CD1c-positive myeloid dendritic cell (primary cell): Measurements from ENCODE around the gene ENGASE.

Experiments
- DNase-seq: peaks from one replicate; pipeline ENCODE4 v3.0.0-alpha.2; 2016; ENCODE audit errors: extremely low spot score

Gene ENGASE

DNA sequence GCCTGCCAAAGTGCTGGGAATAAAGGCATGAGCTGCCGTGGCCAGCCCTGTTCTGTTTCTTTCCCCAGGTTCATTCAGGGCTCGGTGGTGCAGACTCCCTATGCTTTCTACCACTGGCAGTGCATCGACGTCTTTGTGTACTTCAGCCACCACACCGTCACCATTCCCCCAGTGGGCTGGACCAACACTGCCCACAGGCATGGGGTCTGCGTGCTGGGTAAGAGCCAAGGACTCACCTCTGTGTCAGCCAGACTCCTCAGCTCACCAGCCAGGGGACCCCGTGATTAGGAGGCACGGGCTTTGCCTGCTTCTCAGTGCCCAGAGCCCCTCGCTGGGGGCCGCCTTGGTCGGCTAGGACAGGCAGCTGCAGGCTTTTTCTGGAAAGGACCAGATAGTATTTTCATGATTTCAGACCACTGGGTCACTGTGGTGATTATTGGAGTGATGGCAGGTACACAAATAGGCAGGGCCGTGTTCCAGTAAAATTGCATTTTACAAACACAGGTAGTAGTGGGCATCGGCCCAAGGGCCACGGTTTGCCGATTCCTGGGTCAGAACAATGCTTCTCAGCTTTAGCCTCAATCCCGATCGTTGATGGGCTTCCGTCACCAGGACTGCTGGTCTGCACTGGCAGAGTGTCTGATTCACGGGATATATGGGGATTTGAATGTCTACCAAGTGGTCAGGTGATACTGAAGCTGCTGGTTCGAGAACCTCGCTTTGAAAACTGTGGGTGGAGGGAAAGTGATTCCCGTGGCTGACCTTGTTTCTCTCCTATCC lies 5.0 kb downstream of the ENGASE start:
- DNase-seq, result no peak

DNA sequence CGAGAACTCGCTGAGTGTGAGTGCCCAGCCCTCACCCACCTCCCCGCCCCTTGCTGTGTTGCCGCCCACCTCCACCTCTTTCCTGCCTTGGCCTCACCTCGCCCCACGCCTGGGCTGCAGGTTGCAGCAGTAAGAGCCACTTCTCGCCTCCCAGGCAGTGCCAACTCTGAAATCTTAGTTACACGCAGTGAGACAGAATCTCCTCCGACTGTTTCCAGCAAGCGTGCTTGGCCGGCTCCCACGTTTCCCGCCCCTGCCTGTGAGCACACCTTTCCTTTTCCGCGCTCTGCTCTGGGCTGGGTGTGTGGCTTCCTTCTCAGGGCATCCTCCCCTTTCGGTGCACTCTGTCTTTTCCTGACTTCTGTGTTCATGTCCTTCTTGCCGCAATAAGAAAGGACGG lies 5.7 kb downstream of the ENGASE start:
- DNase-seq, result no peak

DNA sequence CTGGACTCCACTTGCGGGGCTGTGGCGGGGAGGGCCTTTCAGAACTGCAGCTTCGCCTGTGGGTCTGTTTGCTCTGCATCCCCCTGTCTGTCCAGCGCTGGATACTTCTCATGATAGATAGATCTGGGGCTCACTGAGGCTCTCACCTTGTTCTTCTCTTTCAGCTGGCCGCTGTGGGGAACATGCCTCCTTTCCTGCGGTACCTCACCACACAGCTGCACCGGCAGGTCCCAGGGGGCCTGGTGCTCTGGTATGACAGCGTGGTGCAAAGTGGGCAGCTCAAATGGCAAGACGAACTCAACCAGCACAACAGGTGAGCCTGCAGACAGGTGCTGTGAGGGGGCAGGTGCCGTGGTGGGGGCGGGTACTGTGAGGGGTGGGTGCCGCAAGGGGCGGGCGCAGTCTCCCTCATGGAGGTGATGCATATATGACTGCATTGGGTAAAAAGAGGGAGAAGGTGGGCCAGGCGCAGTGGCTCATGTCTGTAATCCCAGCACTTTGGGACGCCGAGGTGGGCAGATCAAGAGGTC lies 6.2 kb downstream of the ENGASE start:
- no peak for DNase-seq

DNA sequence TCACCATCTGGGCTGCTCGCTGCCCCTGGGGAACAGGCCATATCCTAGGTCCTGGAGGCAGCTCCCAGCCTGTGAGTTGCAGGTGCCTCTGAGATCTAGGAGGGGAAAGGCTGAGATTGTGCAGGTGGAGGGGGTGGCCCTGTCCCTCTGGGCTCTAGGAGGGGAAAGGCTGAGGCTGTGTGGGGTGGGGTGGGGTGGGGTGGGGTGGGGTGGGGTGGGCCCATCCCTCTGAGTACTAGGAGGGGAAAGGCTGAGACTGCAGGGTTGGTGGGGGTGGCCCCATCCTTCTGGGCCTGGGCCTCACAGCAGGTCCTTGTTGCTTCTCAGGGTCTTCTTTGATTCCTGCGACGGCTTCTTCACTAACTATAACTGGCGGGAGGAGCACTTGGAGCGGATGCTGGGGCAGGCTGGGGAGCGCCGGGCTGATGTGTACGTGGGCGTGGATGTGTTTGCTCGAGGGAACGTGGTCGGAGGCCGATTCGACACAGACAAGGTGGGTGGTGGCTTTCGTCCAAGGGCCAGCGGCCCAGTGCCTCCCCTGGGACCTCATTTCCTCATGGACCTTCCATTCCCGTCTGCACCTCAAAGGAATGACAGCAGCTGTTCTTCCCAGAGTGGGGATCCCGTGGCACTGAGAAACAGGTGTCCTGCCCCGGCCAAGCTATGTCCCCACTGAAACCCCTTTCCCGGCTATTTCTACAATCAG lies 7.1 kb downstream of the ENGASE start:
- no peak for DNase-seq

DNA sequence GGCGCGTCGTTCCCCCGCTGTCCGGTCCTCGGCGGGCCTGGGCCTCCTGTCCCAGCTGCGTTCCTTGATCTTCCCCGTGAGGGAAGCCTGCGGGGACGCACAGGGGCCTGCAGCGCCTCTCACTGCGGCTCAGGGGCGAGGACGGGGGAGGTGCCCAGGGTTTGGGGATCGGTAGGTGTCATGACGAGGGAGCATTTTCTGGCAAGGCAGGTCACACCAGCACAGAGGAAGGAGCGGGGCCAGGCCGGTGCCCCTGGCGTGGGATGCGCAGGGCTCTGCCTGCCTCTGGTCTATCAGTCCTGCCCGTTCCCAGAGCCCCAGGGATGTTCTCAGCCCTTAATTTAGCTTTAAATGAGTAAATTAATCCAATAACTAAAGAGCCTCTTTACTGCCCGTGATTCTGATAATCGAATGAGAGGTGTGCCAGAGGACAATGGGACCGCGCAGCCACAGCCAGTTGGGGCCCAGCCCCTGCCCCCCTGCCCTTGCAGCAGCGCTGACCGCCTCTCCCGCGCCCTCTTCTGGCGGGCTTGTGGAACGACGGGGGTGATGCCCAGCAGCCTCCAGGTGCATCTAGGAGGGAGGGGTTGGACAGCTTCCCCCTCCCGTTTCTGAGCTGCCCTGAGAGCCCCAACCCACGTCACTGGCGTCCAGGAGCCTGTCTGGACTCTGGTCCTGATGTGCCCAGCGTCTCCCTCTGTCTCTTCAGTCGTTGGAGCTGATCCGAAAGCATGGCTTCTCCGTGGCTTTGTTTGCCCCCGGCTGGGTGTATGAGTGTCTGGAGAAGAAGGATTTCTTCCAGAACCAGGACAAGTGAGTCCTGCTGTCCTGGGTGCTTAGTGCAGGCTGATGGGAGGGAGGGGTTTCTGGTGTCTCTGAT lies 7.9 kb downstream of the ENGASE start:
- DNase-seq, result peak; percentile 58

DNA sequence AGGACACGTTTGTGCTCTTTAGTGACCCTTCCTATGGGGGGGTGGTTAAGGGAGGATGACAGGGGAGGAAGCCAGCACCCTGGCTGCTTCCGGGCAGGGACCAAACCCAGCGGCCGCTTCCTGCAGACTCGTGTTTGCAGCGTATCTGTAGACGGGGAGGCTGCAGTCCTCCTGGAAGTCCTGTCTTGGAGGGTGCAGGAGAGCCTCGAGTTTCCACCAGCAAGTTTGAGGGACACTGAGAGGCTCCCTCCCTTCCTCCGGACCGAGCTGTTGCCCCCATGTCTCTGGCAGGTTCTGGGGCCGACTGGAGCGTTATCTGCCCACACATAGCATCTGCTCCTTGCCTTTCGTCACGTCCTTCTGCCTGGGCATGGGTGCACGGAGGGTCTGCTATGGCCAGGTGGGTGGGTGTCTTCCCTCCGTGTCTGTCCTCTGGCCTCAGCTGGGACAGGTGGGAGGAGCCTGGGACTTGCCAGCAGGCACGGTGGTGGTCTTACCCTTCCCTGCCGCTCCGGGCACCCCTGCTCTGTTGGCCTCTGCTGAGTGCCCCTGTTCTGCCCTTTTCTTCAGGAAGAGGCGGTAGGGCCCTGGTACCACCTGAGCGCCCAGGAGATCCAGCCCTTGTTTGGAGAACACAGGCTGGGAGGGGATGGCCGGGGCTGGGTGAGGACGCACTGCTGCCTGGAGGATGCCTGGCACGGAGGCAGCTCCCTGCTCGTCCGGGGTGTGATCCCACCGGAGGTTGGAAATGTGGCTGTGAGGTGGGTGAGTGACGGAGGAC lies 8.8 kb downstream of the ENGASE start:
- no peak for DNase-seq

DNA sequence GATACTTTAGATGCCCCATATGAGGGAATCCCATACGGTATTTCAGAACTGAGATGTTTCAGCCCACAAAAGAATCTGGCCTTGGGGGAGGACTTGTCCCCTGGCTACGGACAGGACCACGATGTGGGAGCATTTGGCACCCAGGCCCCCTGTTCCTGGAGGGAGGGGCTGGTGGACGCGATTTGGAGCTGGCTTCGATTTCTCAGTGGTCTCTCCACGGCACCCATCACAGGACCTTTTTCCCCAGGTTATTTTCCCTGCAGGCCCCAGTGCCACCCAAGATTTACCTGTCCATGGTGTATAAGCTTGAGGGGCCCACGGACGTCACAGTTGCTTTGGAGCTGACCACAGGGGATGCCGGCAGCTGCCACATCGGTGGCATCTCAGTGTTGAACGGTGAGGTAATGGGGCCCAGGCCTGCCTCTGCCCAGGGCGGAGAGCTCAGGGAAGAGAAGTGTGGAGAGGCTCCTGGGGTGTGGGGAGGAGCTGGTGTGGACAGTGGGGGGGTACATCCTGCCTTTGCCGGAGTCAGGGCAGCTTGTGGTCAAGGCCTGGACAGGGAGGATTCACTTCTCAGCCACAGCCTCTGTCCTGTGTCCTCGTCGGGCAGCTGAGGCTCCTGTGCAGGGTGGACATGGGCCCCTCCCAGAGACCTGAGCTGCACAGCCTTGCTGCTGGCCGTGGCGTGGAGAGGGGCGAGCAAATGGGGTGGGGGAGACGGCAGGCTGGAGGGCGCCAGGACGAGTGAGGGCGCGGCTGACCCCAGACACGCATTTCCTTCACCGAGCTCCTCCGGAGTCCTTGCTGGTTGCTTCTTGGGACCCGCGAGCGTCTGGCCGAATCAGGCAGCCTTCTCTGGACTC lies 9.9 kb downstream of the ENGASE start:
- no peak for DNase-seq

DNA sequence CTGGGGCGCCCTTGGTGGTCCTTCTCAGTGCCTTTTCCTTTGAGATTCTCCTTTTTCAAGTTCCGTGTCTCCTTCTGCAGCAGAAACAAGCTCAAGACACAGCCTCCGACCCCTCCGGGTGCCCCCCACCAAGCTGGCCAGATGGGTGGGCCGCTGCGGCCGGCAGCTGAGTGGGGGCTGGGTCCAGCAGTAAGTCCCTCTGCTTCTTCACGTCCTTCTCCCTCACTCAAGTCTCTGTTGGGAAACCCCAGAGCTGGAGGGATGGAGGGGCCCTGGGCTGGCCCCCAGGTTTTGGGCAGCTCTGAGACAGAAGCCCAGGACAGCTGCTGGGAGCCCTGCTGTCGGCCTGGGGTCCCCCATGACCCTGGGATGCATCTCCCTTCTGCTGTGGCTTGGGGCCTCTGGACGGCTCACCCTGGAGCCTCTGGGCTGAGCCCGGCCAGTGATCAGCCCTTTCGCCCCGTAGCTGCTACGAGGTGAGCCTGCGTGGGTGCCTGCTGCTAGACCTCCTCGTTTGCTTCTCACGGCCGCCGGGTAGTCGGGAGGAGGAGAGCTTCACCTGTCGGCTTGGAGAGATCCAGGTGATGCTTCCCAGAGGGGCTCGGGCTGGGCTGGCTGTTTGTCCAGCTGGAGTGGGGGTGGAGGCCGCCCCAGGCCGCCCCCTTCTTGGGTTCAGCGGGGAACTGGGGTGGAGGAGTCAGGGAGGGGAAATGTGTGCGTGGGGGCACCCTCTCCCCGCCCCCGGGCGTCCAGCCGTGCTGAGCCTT lies 10.7 kb downstream of the ENGASE start:
- no peak for DNase-seq

DNA sequence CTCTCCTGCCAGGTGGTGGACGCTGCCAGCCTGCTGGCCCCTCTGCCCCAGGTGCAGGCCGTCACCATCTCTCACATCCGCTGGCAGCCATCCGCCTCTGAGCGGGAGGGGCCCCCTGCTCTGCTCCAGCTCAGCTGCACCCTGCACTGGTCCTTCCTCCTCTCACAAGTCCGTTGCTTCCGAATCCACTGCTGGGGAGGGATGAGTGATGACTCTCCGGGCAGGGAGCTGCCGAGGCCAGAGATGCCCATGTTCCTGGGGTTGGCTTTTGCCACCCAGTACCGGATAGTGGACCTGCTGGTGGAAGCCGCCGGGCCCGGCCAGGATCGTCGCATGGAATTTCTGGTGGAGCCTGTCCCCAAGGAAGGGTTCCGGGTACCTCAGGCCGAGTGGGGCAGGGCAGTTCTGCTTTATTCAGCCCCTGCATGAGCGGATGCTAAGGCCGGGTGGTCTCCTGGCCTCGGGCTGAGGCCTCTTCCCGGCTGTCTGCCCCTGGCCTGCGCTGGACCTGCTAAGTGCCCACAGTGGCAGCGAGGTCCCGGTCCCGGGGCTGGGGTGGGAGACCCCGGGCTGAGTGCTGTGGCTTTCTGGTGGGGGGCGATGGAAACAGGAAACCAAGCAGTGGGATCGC lies 11.4 kb downstream of the ENGASE start:
- no peak for DNase-seq

DNA sequence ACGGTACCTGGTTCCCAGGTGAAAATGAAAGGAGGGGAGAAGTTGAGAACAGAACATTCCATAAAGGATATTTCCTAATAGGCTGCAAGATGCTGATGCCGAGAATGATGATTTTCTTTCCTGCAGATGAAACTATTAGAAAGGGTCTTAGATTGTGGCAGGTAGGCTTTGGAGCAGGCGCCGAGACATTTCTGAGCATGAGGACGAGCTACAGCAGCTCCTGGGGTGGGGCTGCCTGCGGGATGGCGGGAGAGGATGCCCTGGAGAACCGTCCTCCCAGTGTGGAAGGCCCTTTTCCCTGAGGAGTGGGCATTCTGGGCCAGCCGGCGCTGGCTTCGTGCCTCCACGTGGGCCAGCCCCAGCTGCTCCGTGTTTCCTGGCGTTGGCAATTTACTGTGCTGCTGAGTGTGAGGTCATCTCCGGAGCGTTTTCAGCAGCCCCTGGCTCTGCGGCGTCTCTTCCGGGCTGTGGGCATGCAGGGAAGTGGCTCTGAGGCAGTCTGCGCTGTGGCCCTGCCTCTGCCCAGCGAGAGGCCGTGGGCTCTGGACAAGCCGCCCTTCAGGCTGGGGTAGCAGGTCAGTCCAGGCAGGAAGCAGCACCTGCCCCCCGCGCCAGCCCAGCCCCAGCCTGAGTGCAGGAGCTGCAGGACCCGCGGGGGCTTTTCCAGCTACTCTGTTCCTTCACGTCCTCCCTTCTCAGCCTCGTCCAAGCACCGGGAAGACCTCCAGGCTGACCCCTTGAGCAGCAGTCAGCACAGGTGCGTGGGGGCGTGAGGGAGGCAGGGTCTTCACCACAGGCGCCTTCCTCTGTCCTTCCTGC lies 12.2 kb downstream of the ENGASE start:
- no peak for DNase-seq

DNA sequence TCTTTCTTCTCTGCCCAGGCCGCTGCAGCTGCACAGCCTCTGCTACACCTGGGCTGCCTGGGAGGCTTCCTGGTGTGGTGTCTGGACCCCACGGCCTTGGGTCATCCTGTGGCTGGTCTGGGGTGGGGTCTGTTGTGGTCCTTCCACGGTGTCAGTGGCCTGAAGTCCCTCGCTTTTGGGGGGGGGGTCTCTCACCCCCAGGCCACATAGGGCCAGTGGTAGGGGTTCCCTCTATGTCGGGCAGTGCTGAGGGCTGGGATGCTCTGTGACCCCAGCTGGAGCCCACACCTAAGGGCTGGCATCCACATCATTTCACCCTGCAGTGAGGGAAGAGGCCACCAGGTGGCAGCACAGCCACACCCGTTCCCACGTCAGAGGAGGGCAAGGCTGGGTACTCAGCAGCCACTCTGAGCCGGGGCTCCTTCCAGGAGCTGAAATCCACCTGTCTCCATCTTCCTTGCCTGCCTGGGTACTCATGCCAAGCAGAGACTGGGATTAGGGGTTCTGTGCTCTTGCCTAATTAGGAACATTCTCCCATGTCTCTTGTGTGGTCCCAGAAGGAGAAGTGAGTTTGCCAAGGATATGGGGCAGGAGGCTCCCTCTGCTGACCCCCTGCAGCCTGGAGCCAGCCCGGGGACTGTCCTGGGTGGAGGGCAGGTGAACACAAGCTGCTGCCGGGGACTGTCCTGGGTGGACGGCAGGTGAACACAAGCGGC lies 13.0 kb downstream of the ENGASE start:
- peak; percentile 65 for DNase-seq

DNA sequence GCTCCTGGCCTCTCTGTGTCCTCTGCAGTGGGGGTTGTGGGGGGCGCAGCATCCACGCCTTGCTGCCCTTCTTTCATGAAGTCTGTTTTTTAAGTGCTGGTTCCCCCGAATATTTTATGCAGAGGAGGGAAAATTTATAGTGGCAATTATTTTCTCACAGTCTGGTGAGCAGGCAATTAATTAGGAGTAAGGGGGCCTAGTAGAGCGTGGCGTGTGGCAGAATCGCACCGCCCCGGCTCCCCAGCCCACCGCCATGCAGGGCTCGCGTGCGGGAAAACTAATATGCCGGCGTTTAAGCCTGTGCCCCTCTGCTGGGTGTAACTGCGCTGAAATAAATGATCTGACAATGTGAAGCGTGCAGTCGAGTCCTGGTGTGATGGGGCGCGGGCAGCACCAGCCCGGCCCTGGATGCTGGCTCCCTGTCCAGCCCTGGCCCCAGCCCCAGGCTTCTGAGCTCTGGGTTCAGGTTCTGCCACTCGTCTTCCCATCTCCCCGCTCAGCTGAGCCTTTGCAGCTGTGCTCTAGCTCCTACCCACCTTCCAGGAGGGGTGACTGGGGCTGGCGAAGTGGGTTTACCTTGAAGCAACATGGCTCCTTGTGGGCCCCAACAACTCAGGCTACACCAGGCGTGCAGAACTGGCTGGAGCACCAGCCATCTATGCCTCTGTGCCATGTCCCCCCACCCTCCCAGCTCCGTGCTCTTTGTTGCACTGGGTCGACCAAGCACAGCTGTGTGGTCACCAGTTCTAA lies 13.8 kb downstream of the ENGASE start:
- DNase-seq, result no peak

DNA sequence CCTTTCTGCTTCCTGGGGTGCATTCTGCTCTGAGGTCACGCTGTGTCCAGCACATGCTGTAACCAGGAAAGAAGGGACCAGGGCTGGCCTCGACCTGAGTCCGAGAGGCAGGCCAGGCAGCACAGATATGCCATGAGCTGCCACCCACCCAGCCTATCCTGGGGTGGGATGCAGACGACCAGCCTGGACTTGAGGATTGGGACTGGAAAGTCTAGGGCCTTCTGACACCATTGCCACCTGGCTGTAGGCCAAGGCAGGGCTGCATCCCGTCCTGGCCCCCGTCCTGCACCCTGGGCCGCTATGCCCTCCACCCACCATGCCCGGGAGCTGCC lies 14.3 kb downstream of the ENGASE start:
- DNase-seq, result no peak

DNA sequence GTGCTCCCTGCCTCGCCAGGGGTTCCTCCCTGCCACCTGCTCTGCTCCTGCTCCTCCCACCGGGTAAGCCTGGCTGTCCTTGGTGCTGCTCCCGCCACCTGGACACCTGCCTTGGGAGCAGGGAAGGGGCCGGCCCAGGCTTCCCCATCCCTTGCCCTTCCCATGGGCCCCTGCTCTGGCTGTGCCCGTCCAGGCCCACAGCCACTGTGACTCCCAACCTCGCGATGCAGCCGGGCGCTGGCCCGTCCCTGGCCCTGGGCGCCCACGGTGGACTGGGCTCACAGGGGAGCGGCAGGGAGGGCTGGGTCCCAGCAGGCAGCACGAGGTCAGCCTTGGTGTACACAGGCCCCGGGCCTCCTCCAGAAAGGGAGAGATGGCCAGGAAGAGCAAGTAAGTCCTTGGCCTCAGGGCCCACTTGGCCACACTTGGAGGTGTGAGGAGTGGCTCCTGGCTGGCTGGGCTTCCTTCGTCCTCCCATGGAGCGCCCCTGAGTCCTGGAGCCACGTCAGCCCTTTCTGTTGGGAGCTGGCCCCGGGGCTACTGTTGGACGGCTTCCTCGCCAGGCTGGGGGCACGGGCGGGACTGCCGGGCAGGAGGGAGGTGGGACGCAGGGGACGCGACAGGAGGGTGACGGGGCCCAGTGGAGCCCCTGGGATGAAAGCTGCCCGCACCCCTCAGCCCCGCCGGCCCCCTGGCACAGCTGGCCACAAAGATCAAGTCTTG lies 15.3 kb downstream of the ENGASE start:
- no peak for DNase-seq

DNA sequence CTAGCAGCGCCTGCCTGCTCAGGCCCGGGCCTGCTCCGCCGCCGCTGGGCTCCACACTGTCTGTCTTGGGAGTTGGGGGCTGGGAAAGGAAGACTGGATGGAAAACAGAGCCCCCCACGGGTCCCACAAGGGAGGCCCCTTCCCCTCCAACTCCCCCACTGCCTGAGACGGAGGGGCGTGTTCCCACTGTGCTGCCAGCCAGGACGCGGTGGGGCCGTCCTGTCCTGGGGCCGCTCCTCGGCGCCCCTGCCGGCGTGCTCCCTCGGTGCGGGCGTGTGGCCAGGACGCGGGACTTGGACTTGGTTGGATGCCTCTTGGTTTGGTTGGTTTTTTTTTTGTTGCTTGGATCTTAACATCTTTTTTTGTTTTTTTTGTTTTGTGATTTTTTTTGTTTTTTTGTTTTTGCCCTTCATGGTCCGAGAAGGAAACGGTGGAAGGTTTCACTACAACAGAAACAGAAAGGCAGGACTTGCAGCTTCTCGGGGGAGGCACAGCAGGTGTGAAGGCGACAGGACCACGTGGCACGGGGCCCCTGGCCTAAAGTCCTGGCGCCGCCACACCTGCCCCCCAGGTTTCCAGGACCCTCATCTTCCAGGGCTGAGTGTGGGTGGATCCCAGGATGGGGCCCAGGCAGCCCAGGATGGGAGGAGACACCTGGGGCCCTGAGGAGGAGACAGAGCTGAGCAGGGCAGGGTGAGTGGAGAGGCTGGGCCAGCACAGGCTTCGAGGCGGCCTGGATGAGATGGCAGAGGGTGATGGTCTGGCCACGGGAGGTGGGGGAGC lies 16.0 kb downstream of the ENGASE start:
- DNase-seq, result no peak

DNA sequence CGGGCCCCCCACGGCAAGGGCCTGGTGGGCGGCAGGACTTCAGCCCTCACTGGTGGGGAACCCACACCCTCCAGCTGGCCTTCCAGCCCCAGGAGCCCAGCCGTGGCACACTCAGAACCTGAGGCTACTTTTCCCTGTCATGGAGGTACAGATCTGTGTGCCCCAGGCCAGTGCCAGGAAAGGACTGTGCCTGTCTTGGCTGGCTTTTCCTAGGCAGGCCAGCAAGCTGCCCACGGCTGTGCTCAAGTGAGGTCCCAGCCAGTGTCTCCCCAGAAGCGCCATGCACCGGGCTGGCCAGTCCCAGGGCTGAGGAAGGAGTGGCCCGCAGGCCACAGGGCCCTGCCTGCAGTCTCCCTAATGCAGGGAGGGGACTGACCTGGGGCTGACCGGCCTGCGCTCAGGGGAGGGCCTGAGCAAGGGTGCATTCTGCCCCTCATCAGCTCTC lies 16.6 kb downstream of the ENGASE start:
- no peak for DNase-seq
